MG63 (cell line): Measurements from ENCODE around the gene WNT1. TPM values are rescaled to one million over a fixed set of nuclear protein-coding genes. Genes with fewer than 3 reads are reported as not detected.

Source experiments
- DNase-seq: peaks from one replicate; pipeline ENCODE4 v3.0.0-alpha.2; 2020
- H3K27me3 ChIP-seq: fragments of 250-450 bp; sonication (Bioruptor Pico); 2 replicates; pipeline ENCODE4 v1.5.1; 2020; ENCODE audit warnings: mild to moderate bottlenecking, moderate library complexity
- H3K36me3 ChIP-seq: fragments of 250-450 bp; sonication (Bioruptor Pico); 2 replicates; pipeline ENCODE4 v1.5.1; 2020; ENCODE audit warnings: mild to moderate bottlenecking, moderate library complexity
- H3K4me3 ChIP-seq: fragments of 250-450 bp; sonication (Bioruptor Pico); 2 replicates; pipeline ENCODE4 v1.5.1; 2020; ENCODE audit warnings: mild to moderate bottlenecking, moderate library complexity
- H3K9me3 ChIP-seq: fragments of 250-450 bp; sonication (Bioruptor Pico); 2 replicates; pipeline ENCODE4 v1.5.1; 2020; ENCODE audit warnings: mild to moderate bottlenecking, moderate library complexity
- total RNA-seq: library from RNA; depleted of rRNA; stranded (reverse); fragments of >200 nt; shearing (Covaris generic); gene quantifications from 2 replicates; pipeline ENCODE4 v1.2.3, GENCODE V29; 2014; ENCODE audit warnings: low replicate concordance

Gene WNT1
- total RNA-seq, 1 experiment from 2014 or later = not detected

DNA sequence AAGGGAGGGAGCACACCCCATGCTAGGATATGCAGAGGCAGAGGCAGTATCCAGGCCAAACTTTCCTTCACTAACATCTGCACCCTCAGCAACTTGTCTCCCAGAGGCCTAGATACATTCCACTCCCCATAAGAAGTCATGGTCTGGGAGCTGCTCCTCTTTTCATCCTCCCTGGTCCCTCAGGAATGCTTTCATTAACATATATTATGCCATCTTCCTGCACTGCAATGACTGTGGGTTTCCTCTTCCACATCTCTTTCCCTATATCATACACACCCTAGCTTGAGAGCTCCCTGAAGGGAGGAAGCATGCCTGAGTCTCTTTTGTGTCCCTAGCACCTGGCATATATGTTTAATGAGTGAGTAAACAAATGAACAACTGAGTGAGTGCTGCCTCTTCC, 12.4 kb downstream of the WNT1 start:
- no peak overlapping the region for H3K4me3 ChIP-seq
- no peak for DNase-seq
- peaks cover 5% of the 10 kb centered on the region for H3K27me3 ChIP-seq
- no peaks in the 10 kb centered on the region for H3K36me3 ChIP-seq
- no peaks in the 10 kb centered on the region for H3K9me3 ChIP-seq

GRCh38 chr12:48991247-48992050, 13.3 kb downstream of the WNT1 start:
- Histone ChIP-seq H3K9me3 (no peaks in the 10 kb centered on the region), H3K27me3 (peaks cover 5% of the 10 kb centered on the region), H3K4me3 (no peak overlapping the region), H3K36me3 (no peaks in the 10 kb centered on the region)
- no peak for DNase-seq

GRCh38 chr12:48993787-48994186, 15.7 kb downstream of the WNT1 start:
- Histone ChIP-seq H3K27me3 (no peaks in the 10 kb centered on the region; the same call in 1 of the 2 replicates), H3K4me3 (no peak overlapping the region), H3K9me3 (no peaks in the 10 kb centered on the region), H3K36me3 (no peaks in the 10 kb centered on the region)
- DNase-seq = no peak

- Histone ChIP-seq H3K27me3 (no peaks in the 10 kb centered on the region; the same call in 1 of the 2 replicates), H3K36me3 (no peaks in the 10 kb centered on the region), H3K4me3 (no peak overlapping the region), H3K9me3 (no peaks in the 10 kb centered on the region)
- DNase-seq = no peak
Observed at GRCh38 chr12:48994224-48995085, 16.3 kb downstream of the WNT1 start.

GRCh38 chr12:48995086-48995879, 17.2 kb downstream of the WNT1 start:
- Histone ChIP-seq H3K36me3 (no peaks in the 10 kb centered on the region), H3K9me3 (no peaks in the 10 kb centered on the region), H3K27me3 (no peaks in the 10 kb centered on the region; the same call in 1 of the 2 replicates), H3K4me3 (no peak overlapping the region)
- DNase-seq = peak; percentile 75

DNA sequence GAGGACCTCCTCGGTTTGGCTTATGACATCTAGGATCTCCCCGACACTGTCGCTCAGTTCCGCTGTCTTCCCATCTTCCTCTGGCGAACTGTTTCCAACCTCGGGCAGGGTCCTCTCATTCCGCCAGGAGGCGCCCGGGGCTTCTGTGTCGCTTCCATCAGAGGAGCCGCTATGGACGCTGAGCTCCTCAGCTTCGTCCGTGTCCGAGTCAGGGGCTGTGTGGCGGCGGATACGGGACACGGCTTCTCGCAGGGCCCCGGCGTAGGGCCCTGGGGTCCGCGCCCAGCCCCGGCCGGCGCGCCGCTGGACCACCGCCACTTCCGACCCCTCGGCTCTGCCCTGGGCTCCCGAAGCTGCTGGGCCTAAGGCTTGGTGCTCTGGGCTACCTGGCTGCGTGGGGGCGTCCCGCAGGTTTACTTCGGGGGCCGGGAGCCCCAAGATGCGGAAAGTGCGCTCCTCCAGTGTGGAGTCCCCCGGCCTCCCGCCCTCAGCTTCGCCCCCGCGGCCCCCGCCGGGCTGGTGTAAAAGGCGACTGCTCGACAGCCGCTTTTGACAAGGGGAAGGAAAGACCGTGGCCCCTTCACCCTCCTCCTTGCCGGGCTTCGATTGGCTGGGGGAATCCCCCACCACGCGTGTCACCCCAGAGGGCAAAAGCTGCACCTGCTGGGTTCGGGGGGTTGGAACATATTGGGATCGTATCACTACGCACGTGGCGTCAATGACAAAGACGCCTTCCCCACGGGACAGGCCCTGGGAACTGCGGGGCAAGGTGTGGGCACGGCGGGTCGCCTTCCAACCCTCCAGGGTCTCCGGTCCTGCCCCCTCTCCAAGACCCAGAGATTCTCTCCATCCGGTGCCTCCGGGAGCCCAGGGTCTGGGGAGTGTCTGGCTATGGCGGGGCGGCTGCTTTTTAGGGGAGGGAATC, 18.9 kb downstream of the WNT1 start:
- no peaks in the 10 kb centered on the region for H3K9me3 ChIP-seq
- H3K4me3 ChIP-seq = no peak overlapping the region
- H3K36me3 ChIP-seq = 0 out of 2 replicates have a peak, but pooled peaks cover 4% of the 10 kb centered on the region
- H3K27me3 ChIP-seq = no peaks in the 10 kb centered on the region; the same call in 1 of the 2 replicates
- DNase-seq = no peak

DNA sequence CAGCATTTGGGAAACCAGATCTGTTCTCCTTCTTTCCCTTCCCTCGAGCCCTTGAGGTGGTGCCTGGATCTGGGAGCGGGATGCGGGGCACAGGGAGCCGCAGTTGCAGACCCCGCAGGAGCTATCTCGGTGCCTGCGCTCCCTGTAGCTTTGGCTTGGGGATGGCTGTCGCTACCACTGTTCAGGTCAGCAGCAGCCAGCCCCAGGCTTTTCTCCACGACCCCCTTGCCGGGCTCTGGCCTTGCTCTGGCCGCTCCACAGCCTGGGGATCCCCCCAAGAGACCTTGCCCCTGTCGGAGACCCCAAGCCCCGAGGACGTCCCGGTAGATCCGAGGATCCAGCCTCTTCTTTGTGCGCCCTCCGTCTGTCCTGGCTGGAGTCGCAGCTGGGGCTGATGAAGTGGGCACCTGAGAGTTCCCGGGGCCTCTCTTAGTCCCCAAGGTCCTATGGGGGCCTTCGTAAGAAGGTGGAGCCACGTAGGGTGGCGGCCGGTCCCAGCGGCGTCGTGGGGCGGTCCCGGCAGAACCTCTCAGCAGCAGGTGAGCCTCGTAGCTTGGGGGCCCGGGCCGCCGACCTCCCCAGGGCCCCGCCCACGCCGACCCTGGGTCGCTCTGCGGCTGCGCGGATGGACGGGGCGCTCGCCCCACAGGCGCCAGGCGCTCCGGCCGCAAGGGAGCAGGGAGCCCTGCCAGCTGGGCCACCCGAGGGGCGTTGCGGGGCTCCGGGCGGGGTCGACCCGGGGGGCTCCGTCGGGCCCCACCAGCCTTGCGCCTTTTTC, 19.8 kb downstream of the WNT1 start:
- Histone ChIP-seq H3K4me3 (no peak overlapping the region), H3K9me3 (no peaks in the 10 kb centered on the region), H3K36me3 (0 out of 2 replicates have a peak, but pooled peaks cover 4% of the 10 kb centered on the region), H3K27me3 (no peaks in the 10 kb centered on the region; the same call in 1 of the 2 replicates)
- no peak for DNase-seq

GRCh38 chr12:48998497-48999353, 20.6 kb downstream of the WNT1 start:
- Histone ChIP-seq H3K4me3 (no peak overlapping the region), H3K27me3 (no peaks in the 10 kb centered on the region; the same call in 1 of the 2 replicates), H3K9me3 (no peaks in the 10 kb centered on the region), H3K36me3 (peaks cover 7% of the 10 kb centered on the region; the same call in 1 of the 2 replicates)
- DNase-seq = no peak

DNA sequence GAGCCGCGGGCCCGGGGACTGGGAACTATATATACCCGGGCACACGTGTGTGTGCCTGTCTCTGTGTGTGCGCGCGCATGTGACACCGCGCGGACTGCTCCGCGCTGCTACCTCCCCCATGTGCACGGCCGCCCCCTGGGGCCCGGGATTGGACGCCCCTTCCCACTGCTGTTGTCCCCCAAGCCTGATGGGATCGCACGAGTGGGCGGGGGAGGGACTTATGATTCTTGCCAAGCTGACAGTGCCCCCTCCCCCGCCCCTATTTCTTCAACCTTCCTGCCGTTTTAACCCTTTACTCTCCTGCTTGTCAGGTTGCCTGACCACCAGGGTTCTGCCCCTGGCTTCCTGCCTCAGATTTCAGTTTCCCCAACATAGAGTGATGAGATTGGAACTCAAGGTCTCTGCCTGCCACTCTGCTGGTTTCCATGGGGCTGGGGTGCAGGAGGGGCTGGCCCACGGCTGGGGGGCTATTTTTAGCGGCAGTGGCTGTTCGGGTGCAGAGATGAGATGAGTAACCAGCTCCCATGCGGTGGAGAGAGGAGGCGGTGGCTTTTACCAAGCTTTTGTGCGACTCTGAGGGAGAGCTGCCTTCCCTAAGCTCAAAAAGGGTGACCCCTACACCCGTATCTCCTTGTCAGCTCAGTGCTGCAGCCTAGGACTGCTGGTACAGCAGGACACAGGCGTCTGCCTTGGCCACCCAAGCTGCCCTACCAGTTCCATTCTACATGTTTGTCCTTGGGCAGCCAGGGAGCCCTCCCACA, 21.4 kb downstream of the WNT1 start, which contains the start of gene DDN:
TSS of gene DDN (minus strand) at position 5 of the 761 bp plus-strand sequence. CDS start 88 bp downstream, outside the sequence.
- Histone ChIP-seq H3K36me3 (peaks cover 10% of the 10 kb centered on the region; the same call in 1 of the 2 replicates), H3K4me3 (no peak within 1 kb of the TSS), H3K27me3 (no peaks in the 10 kb centered on the region; the same call in 1 of the 2 replicates), H3K9me3 (no peaks in the 10 kb centered on the region)
- no peak for DNase-seq

- H3K36me3 ChIP-seq = peaks cover 16% of the 10 kb centered on the region
- DNase-seq = no peak
- no peak overlapping the region for H3K4me3 ChIP-seq
- H3K9me3 ChIP-seq = no peaks in the 10 kb centered on the region
- no peaks in the 10 kb centered on the region for H3K27me3 ChIP-seq
Observed at GRCh38 chr12:49000346-49000745, 22.2 kb downstream of the WNT1 start.

- H3K4me3 ChIP-seq = no peak overlapping the region
- no peak for DNase-seq
- peaks cover 36% of the 10 kb centered on the region for H3K36me3 ChIP-seq
- no peaks in the 10 kb centered on the region for H3K27me3 ChIP-seq
- H3K9me3 ChIP-seq = no peaks in the 10 kb centered on the region
Observed at GRCh38 chr12:49008943-49009342, 30.8 kb downstream of the WNT1 start.

GRCh38 chr12:49010092-49010668, 32.1 kb downstream of the WNT1 start:
- Histone ChIP-seq H3K4me3 (no peak overlapping the region), H3K9me3 (no peaks in the 10 kb centered on the region), H3K36me3 (peaks cover 35% of the 10 kb centered on the region), H3K27me3 (no peaks in the 10 kb centered on the region)
- DNase-seq = no peak

GRCh38 chr12:49012739-49013138, 34.6 kb downstream of the WNT1 start:
- DNase-seq = no peak

More at GRCh38 chr12:49012739-49013138, 34.6 kb downstream of the WNT1 start:
- H3K4me3 ChIP-seq = no peak overlapping the region
- H3K27me3 ChIP-seq = no peaks in the 10 kb centered on the region
- H3K9me3 ChIP-seq = no peaks in the 10 kb centered on the region
- H3K36me3 ChIP-seq = peaks cover 31% of the 10 kb centered on the region
